Measurements from ENCODE around the gene FAAP20. TPM values are rescaled to one million over a fixed set of nuclear protein-coding genes. Genes with fewer than 3 reads are reported as not detected.

The FAAP20 gene
- total RNA-seq, 1 donor from 2014 or later: 50.9 TPM

GRCh38 chr1:2215329-2215728 lies 20.8 kb upstream of the FAAP20 start:
- no peak for ATAC-seq
- peak overlapping the region; percentile 97 for H3K27ac ChIP-seq
- intact Hi-C loops (cut with DNase I): no loop called here

GRCh38 chr1:2214541-2215241 lies 20.1 kb upstream of the FAAP20 start:
- Histone ChIP-seq H3K27me3 (ENCODE audit: low read depth) (no peaks in the 10 kb centered on the region), H3K4me3 (no peak overlapping the region), H3K9me3 (no peaks in the 10 kb centered on the region), H3K4me1 (peaks cover 35% of the 10 kb centered on the region), H3K36me3 (no peaks in the 10 kb centered on the region), H3K27ac (peak overlapping the region; percentile 97)
- TF ChIP-seq CTCF (IDR thresholded peaks at IDR 0.05): no peak
- ATAC-seq (peak in 1 of 2 donors; percentile 21), DNase-seq (peak; percentile 64)
- intact Hi-C loops (cut with DNase I): no loop called here

More at GRCh38 chr1:2215329-2215728, 20.8 kb upstream of the FAAP20 start:
- TF ChIP-seq CTCF (IDR thresholded peaks at IDR 0.05): no peak
- Histone ChIP-seq H3K9me3 (no peaks in the 10 kb centered on the region), H3K27me3 (ENCODE audit: low read depth) (no peaks in the 10 kb centered on the region), H3K4me3 (no peak overlapping the region), H3K4me1 (peaks cover 32% of the 10 kb centered on the region), H3K36me3 (no peaks in the 10 kb centered on the region)
- no peak for DNase-seq

- Histone ChIP-seq H3K9me3 (no peaks in the 10 kb centered on the region), H3K27me3 (ENCODE audit: low read depth) (no peaks in the 10 kb centered on the region), H3K4me1 (peaks cover 44% of the 10 kb centered on the region), H3K36me3 (no peaks in the 10 kb centered on the region), H3K27ac (peak overlapping the region; percentile 97), H3K4me3 (peak overlapping the region; percentile 43)
- intact Hi-C loops (cut with DNase I): no loop called here
- ATAC-seq: peak; percentile 65 to 78
- no peak for TF ChIP-seq CTCF (IDR thresholded peaks at IDR 0.05)
- peak; percentile 81 for DNase-seq
Measured at GRCh38 chr1:2213576-2214505, 19.3 kb upstream of the FAAP20 start.

GRCh38 chr1:2212532-2213491 lies 18.2 kb upstream of the FAAP20 start:
- peaks cover 54% of the 10 kb centered on the region for H3K4me1 ChIP-seq
- peak; percentile 75 to 79 for ATAC-seq

More at GRCh38 chr1:2212532-2213491, 18.2 kb upstream of the FAAP20 start:
- no peaks in the 10 kb centered on the region for H3K36me3 ChIP-seq
- peak overlapping the region; percentile 97 for H3K27ac ChIP-seq
- intact Hi-C loops (cut with DNase I): no loop called here
- no peaks in the 10 kb centered on the region for H3K27me3 ChIP-seq (ENCODE audit: low read depth)
- peak; percentile 42 for TF ChIP-seq CTCF (IDR thresholded peaks at IDR 0.05)
- no peaks in the 10 kb centered on the region for H3K9me3 ChIP-seq
- peak overlapping the region; percentile 43 for H3K4me3 ChIP-seq
- DNase-seq: peak; percentile 92

Measured in lower lobe of right lung (tissue), 2 donors.